HG02798 (cell line): ENCODE data around the gene SEC23A.
"Not testable (repeated sequence)": the region's sequence is repeated elsewhere in the genome, so short reads cannot be mapped to it uniquely, and the experiment has no call there.

Source experiments
- ATAC-seq: cut with Tn5 transposase; IDR thresholded peaks from one replicate; pipeline ENCODE4 v1.9.1; 2021; ENCODE audit warnings: mild to moderate bottlenecking; ENCODE audit not compliant: unreplicated experiment, poor library complexity

SEC23A gene

GRCh38 chr14:39034481-39035296, 68.3 kb downstream of the SEC23A start:
- ATAC-seq = no peak

GRCh38 chr14:39033371-39033770, 69.7 kb downstream of the SEC23A start:
- no peak for ATAC-seq

- no peak for ATAC-seq
These were observed 72.8 kb downstream of the SEC23A start for GRCh38 chr14:39030209-39030608.

GRCh38 chr14:39029789-39030188, 73.2 kb downstream of the SEC23A start:
- ATAC-seq = no peak

GRCh38 chr14:39028620-39029019, 74.4 kb downstream of the SEC23A start:
- no peak for ATAC-seq

- ATAC-seq = no peak
These were observed 77.0 kb downstream of the SEC23A start for GRCh38 chr14:39025810-39026627.

GRCh38 chr14:39025250-39025809, 77.7 kb downstream of the SEC23A start:
- no peak for ATAC-seq

- ATAC-seq = no peak
These were observed 78.8 kb downstream of the SEC23A start for GRCh38 chr14:39023939-39024871.

- ATAC-seq = not testable (repeated sequence)
These were observed 85.7 kb downstream of the SEC23A start for GRCh38 chr14:39017096-39018016.

- ATAC-seq = no peak
These were observed 86.3 kb downstream of the SEC23A start for GRCh38 chr14:39016733-39017095.

- no peak for ATAC-seq
These were observed 87.0 kb downstream of the SEC23A start for GRCh38 chr14:39015964-39016577.

- ATAC-seq = no peak
These were observed 87.6 kb downstream of the SEC23A start for GRCh38 chr14:39015360-39015961.

- no peak for ATAC-seq
These were observed 88.6 kb downstream of the SEC23A start for GRCh38 chr14:39014460-39014859.

- ATAC-seq = not testable (repeated sequence)
These were observed 94.1 kb downstream of the SEC23A start for GRCh38 chr14:39008965-39009364.

GRCh38 chr14:39006721-39007410, 96.2 kb downstream of the SEC23A start:
- ATAC-seq = no peak

- no peak for ATAC-seq
These were observed 97.8 kb downstream of the SEC23A start for GRCh38 chr14:39005044-39005880.

GRCh38 chr14:38999949-39000348, 103.1 kb downstream of the SEC23A start:
- ATAC-seq = no peak
